A673 (cell line): ENCODE results near the gene SHROOM4. TPM values are rescaled to one million over a fixed set of nuclear protein-coding genes. Genes with fewer than 3 reads are reported as not detected.

Experiments used
- BruUV-seq: library from RNA; stranded (reverse); fragments of 400-500 nt; replicated peaks from 2 replicates; lab custom pipeline; 2021; lab: Mats Ljungman, UMichigan
- CTCF ChIA-PET: fragments of 300-600 bp; sonication (Branson Sonifier 250); formaldehyde crosslinking; loops from one replicate; lab custom pipeline; 2022; ENCODE audit warnings: antibody characterized with exemption; lab: Charles Lee
- POLR2A ChIA-PET: fragments of 300-600 bp; sonication (Branson Sonifier 250); formaldehyde crosslinking; loops from one replicate; lab custom pipeline; 2022; ENCODE audit warnings: antibody characterized with exemption; ENCODE audit not compliant: low non-redundant PET; lab: Charles Lee
- DNase-seq: peaks from one replicate; pipeline ENCODE4 v3.0.0-alpha.2; 2015; ENCODE audit warnings: low spot score
- H3K27ac ChIP-seq: fragments of 200-600 bp; sonication (generic); 2 replicates; pipeline ENCODE4 v1.5.1; 2016; ENCODE audit warnings: mixed run types, low read depth, mild to moderate bottlenecking, mixed read lengths, antibody characterized with exemption, low read length; ENCODE audit not compliant: poor library complexity, severe bottlenecking
- H3K27me3 ChIP-seq: fragments of 200-600 bp; sonication (generic); replicated peaks from 2 replicates; pipeline ENCODE4 v1.6.1; 2017; ENCODE audit warnings: mixed run types, low read depth, mild to moderate bottlenecking, mixed read lengths, antibody characterized with exemption, low read length; ENCODE audit not compliant: insufficient read depth, poor library complexity
- H3K36me3 ChIP-seq: fragments of 200-600 bp; sonication (generic); 2 replicates; pipeline ENCODE4 v1.6.1; 2016; ENCODE audit warnings: mixed run types, mild to moderate bottlenecking, mixed read lengths, antibody characterized with exemption, low read length; ENCODE audit not compliant: insufficient read depth, poor library complexity, severe bottlenecking
- H3K4me1 ChIP-seq: fragments of 200-600 bp; sonication (generic); 2 replicates; pipeline ENCODE4 v1.6.1; 2017; ENCODE audit warnings: mixed run types, mild to moderate bottlenecking, mixed read lengths, antibody characterized with exemption, low read length; ENCODE audit not compliant: insufficient read depth, poor library complexity, severe bottlenecking
- H3K4me3 ChIP-seq: fragments of 200-600 bp; sonication (generic); 2 replicates; pipeline ENCODE4 v1.5.1; 2016; ENCODE audit warnings: low read depth, mixed run types, mild to moderate bottlenecking, mixed read lengths, low read length; ENCODE audit not compliant: poor library complexity, severe bottlenecking
- H3K9me3 ChIP-seq: fragments of 200-600 bp; sonication (generic); 2 replicates; pipeline ENCODE4 v1.6.1; 2016; ENCODE audit warnings: mixed run types, low read depth, mild to moderate bottlenecking, mixed read lengths, antibody characterized with exemption, low read length; ENCODE audit not compliant: poor library complexity, severe bottlenecking
- CTCF ChIP-seq: fragments of 300-800, 200-600 bp; sonication (generic); conservative IDR thresholded peaks from 2 replicates; pipeline ENCODE4 v1.5.1; 2017; ENCODE audit warnings: low read depth, mild to moderate bottlenecking, antibody characterized with exemption, low read length, moderate library complexity, mixed read lengths
- EZH2 ChIP-seq: fragments of 200-600 bp; sonication (generic); IDR thresholded peaks from 2 replicates; pipeline ENCODE4 v1.6.1; 2017; ENCODE audit warnings: borderline replicate concordance, low read depth, mild to moderate bottlenecking, mixed read lengths, antibody characterized with exemption, low read length; ENCODE audit not compliant: poor library complexity, severe bottlenecking
- intact Hi-C: fragments of 100-400 bp; cut with micrococcal nuclease; formaldehyde crosslinking; loops from one replicate; pipeline ENCODE4 v1.10.0; 2022; ENCODE audit not compliant: unreplicated experiment
- total RNA-seq: library from RNA; stranded (reverse); gene quantifications from 2 replicates; pipeline ENCODE4 v1.2.3, GENCODE V29; 2021

The SHROOM4 gene
- total RNA-seq, 1 experiment from 2014 or later, result 7.0 TPM

GRCh38 chrX:50818986-50819385 is 5.0 kb upstream of the SHROOM4 start:
- intact Hi-C loops, result no loop called here
- no peaks in the 10 kb centered on the region for H3K36me3 ChIP-seq
- no peak overlapping the region for H3K27ac ChIP-seq
- H3K4me1 ChIP-seq, result no peaks in the 10 kb centered on the region
- TF ChIP-seq EZH2 (no peak), CTCF (no peak)
- ChIA-PET POLR2A (no interaction called here), CTCF (no interaction called here)
- no peak for DNase-seq
- BruUV-seq, result no TSS peak
- H3K4me3 ChIP-seq, result no peak overlapping the region
- no peaks in the 10 kb centered on the region for H3K27me3 ChIP-seq
- H3K9me3 ChIP-seq, result no peaks in the 10 kb centered on the region

- no peak for DNase-seq
- CTCF ChIA-PET, result no interaction called here
- H3K27ac ChIP-seq, result no peak overlapping the region
These were observed 1.1 kb upstream of the SHROOM4 start for GRCh38 chrX:50815120-50815519.

GRCh38 chrX:50814701-50815100 is 707 bp upstream of the SHROOM4 start:
- Histone ChIP-seq H3K36me3 (no peaks in the 10 kb centered on the region), H3K9me3 (no peaks in the 10 kb centered on the region), H3K27me3 (no peaks in the 10 kb centered on the region), H3K4me3 (peak overlapping the region; percentile 53), H3K4me1 (no peaks in the 10 kb centered on the region), H3K27ac (no peak overlapping the region)
- intact Hi-C loops, result no loop called here
- no peak for DNase-seq
- ChIA-PET CTCF (no interaction called here), POLR2A (interaction anchor here (0.6 kb wide), 1 partner anchor 511 kb away, joined by 3 read pairs; no protein-coding TSS in a partner anchor)
- BruUV-seq, result no TSS peak
- TF ChIP-seq CTCF, result no peak
- TF ChIP-seq EZH2, result no peak

More at GRCh38 chrX:50815120-50815519, 1.1 kb upstream of the SHROOM4 start:
- Histone ChIP-seq H3K36me3 (no peaks in the 10 kb centered on the region), H3K4me3 (no peak overlapping the region), H3K4me1 (no peaks in the 10 kb centered on the region), H3K9me3 (no peaks in the 10 kb centered on the region), H3K27me3 (no peaks in the 10 kb centered on the region)
- intact Hi-C loops, result no loop called here
- POLR2A ChIA-PET, result interaction anchor here (0.6 kb wide), 1 partner anchor 511 kb away, joined by 3 read pairs; no protein-coding TSS in a partner anchor
- BruUV-seq, result no TSS peak
- no peak for TF ChIP-seq EZH2
- TF ChIP-seq CTCF, result no peak
